H1 (cell line): ENCODE data around the gene CENPB. TPM values are rescaled to one million over a fixed set of nuclear protein-coding genes. Genes with fewer than 3 reads are reported as not detected.

Experiments
- CTCF ChIA-PET: fragments of 300-600 bp; sonication (Branson Sonifier 250); formaldehyde crosslinking; loops from one replicate; lab custom pipeline; 2021; ENCODE audit not compliant: partially characterized antibody; lab: Charles Lee
- POLR2A ChIA-PET: fragments of 300-600 bp; sonication (Branson Sonifier 250); formaldehyde crosslinking; loops from one replicate; lab custom pipeline; 2021; ENCODE audit warnings: inconsistent platforms; ENCODE audit not compliant: partially characterized antibody; lab: Charles Lee
- DNase-seq, 2 experiments: peaks; one replicate each; pipeline versions ENCODE4 v3.0.0 to v3.0.0-alpha.2; 2010 to 2022; ENCODE audit warnings: low spot score in 2 of 2, low read depth in 1 of 2, mixed read lengths in 1 of 2
- FAIRE-seq: peaks from 2 replicates; lab custom pipeline; 2011; peaks lifted over from hg19 to GRCh38; lab: Jason Lieb, UNC
- H2AFZ ChIP-seq: 2 replicates; pipeline ENCODE4 v1.8.1; 2012; ENCODE audit warnings: low read length, inconsistent platforms
- H2AK5ac ChIP-seq: 2 replicates; pipeline ENCODE4 v1.6.1; 2013; ENCODE audit warnings: low read depth, low read length
- H2BK120ac ChIP-seq: replicated peaks from 2 replicates; pipeline ENCODE3; 2013; ENCODE audit warnings: low read depth, low read length, inconsistent platforms
- H2BK12ac ChIP-seq: 2 replicates; pipeline ENCODE4 v1.6.1; 2013; ENCODE audit warnings: low read depth, low read length
- H2BK15ac ChIP-seq: 2 replicates; pipeline ENCODE4 v1.6.1; 2013; ENCODE audit warnings: low read length
- H2BK20ac ChIP-seq: 2 replicates; pipeline ENCODE4 v1.6.1; 2013; ENCODE audit warnings: low read length
- H2BK5ac ChIP-seq: 2 replicates; pipeline ENCODE4 v1.6.1; 2013; ENCODE audit warnings: low read depth, low read length
- H3K14ac ChIP-seq: 2 replicates; pipeline ENCODE4 v1.6.1; 2013; ENCODE audit warnings: inconsistent platforms; ENCODE audit not compliant: insufficient read length
- H3K18ac ChIP-seq: 2 replicates; pipeline ENCODE4 v1.6.1; 2013; ENCODE audit warnings: low read length; ENCODE audit errors: extremely low read depth
- H3K23ac ChIP-seq: 2 replicates; pipeline ENCODE4 v1.6.1; 2013; ENCODE audit warnings: inconsistent platforms; ENCODE audit not compliant: insufficient read length
- H3K23me2 ChIP-seq: 2 replicates; pipeline ENCODE4 v1.6.1; 2013; ENCODE audit warnings: low read depth, low read length
- H3K27ac ChIP-seq: 2 replicates; pipeline ENCODE4 v1.6.1; 2011; ENCODE audit warnings: low read depth, low read length, inconsistent platforms
- H3K27me3 ChIP-seq, 4 experiments: replicated peaks in 1 of 4; 1 replicate in 1 of 4; 2 replicates in 3 of 4; pipeline versions ENCODE4 v1.6.1 to v1.8.1; 2011 to 2013; ENCODE audit warnings: low read length in 3 of 4, mild to moderate bottlenecking in 3 of 4, inconsistent platforms in 2 of 4, mixed read lengths in 2 of 4, moderate library complexity in 1 of 4; ENCODE audit not compliant: control insufficient read depth in 3 of 4, insufficient read depth in 3 of 4; ENCODE audit errors: extremely low read depth in 1 of 4
- H3K36me3 ChIP-seq, 4 experiments: 2 replicates each; pipeline versions ENCODE4 v1.6.1 to v1.8.1; 2011 to 2013; ENCODE audit warnings: mild to moderate bottlenecking in 4 of 4, low read length in 3 of 4, moderate library complexity in 2 of 4, control low read depth in 1 of 4, inconsistent platforms in 1 of 4; ENCODE audit not compliant: insufficient read depth in 4 of 4, control insufficient read depth in 2 of 4
- H3K4ac ChIP-seq: replicated peaks from 2 replicates; pipeline ENCODE3; 2013; ENCODE audit warnings: low read length, low read depth, mixed read lengths, inconsistent platforms; ENCODE audit not compliant: insufficient read length
- H3K4me1 ChIP-seq, 4 experiments: replicated peaks in 1 of 4; 1 replicate in 1 of 4; 2 replicates in 3 of 4; pipeline versions ENCODE4 v1.6.1 to v1.8.1; 2011 to 2013; ENCODE audit warnings: low read length in 3 of 4, inconsistent platforms in 2 of 4, mixed read lengths in 1 of 4; ENCODE audit not compliant: insufficient read depth in 4 of 4, control insufficient read depth in 3 of 4
- H3K4me2 ChIP-seq, 2 experiments: 2 replicates each; pipeline versions ENCODE4 v1.6.1 to v1.8.1; 2011 to 2013; ENCODE audit warnings: low read depth in 2 of 2, low read length in 2 of 2, control low read depth in 1 of 2, inconsistent platforms in 1 of 2, mild to moderate bottlenecking in 1 of 2; ENCODE audit not compliant: insufficient read depth in 1 of 2
- H3K4me3 ChIP-seq, 4 experiments: fragments of 200-600, 300-600 bp in 1 of 4; sonication (generic), shearing (Covaris generic), sonication (Bioruptor Twin) in 1 of 4; 2 replicates each; pipeline versions ENCODE4 v1.5.1 to v1.8.1; 2011 to 2016; ENCODE audit warnings: low read length in 4 of 4, low read depth in 3 of 4, control low read depth in 2 of 4, inconsistent platforms in 2 of 4, mild to moderate bottlenecking in 2 of 4, mixed read lengths in 1 of 4, moderate library complexity in 1 of 4; ENCODE audit not compliant: insufficient read depth in 2 of 4; ENCODE audit errors: extremely low read depth in 1 of 4
- H3K56ac ChIP-seq: replicated peaks from 2 replicates; pipeline ENCODE3; 2013; ENCODE audit warnings: low read depth, mild to moderate bottlenecking, mixed read lengths, low read length, inconsistent platforms; ENCODE audit not compliant: insufficient read length
- H3K79me1 ChIP-seq: 2 replicates; pipeline ENCODE4 v1.6.1; 2013; ENCODE audit warnings: low read depth, low read length, control low read depth
- H3K79me2 ChIP-seq, 2 experiments: 2 replicates each; pipeline versions ENCODE4 v1.6.1 to v1.8.1; 2012 to 2013; ENCODE audit warnings: low read length in 2 of 2, mild to moderate bottlenecking in 2 of 2, inconsistent platforms in 1 of 2; ENCODE audit not compliant: insufficient read depth in 2 of 2, control insufficient read depth in 1 of 2
- H3K9ac ChIP-seq, 4 experiments: replicated peaks in 1 of 4; 1 replicate in 1 of 4; 2 replicates in 3 of 4; pipeline versions ENCODE4 v1.6.1 to v1.8.1; 2011 to 2013; ENCODE audit warnings: low read depth in 3 of 4, low read length in 3 of 4, control low read depth in 2 of 4, mild to moderate bottlenecking in 2 of 4, moderate library complexity in 2 of 4, inconsistent platforms in 1 of 4; ENCODE audit errors: extremely low read depth in 1 of 4
- H3K9me3 ChIP-seq, 2 experiments: 2 replicates each; pipeline versions ENCODE4 v1.6.1 to v1.8.1; 2012 to 2013; ENCODE audit warnings: mild to moderate bottlenecking in 2 of 2, moderate library complexity in 2 of 2, control low read depth in 1 of 2, inconsistent platforms in 1 of 2, low read depth in 1 of 2, low read length in 1 of 2, mixed read lengths in 1 of 2; ENCODE audit not compliant: insufficient read depth in 2 of 2
- H4K20me1 ChIP-seq, 2 experiments: replicated peaks in 1 of 2; 2 replicates each; pipeline versions ENCODE3 to v1.8.1; 2011 to 2013; ENCODE audit warnings: inconsistent platforms in 2 of 2, low read length in 2 of 2, mild to moderate bottlenecking in 1 of 2; ENCODE audit not compliant: insufficient read depth in 2 of 2, control insufficient read depth in 1 of 2
- H4K5ac ChIP-seq: 2 replicates; pipeline ENCODE4 v1.6.1; 2013; ENCODE audit warnings: low read length, low read depth, mixed read lengths, inconsistent platforms; ENCODE audit not compliant: insufficient read length
- H4K8ac ChIP-seq: 2 replicates; pipeline ENCODE4 v1.8.0; 2013; ENCODE audit warnings: mild to moderate bottlenecking, moderate library complexity, low read length, inconsistent platforms; ENCODE audit not compliant: insufficient read depth; ENCODE audit errors: extremely low read depth
- H4K91ac ChIP-seq: replicated peaks from 2 replicates; pipeline ENCODE3; 2013; ENCODE audit warnings: low read length, mixed read lengths, inconsistent platforms; ENCODE audit not compliant: insufficient read length
- BRCA1 ChIP-seq: IDR thresholded peaks from 2 replicates; pipeline ENCODE4 v1.6.1; 2012; ENCODE audit warnings: low read depth, low read length, improper control_type of control experiment
- JUN ChIP-seq: IDR thresholded peaks from 2 replicates; pipeline ENCODE4 v1.6.1; 2011; ENCODE audit warnings: low read depth, mild to moderate bottlenecking, improper control_type of control experiment, low read length
- MAFK ChIP-seq: IDR thresholded peaks from 2 replicates; pipeline ENCODE4 v1.6.1; 2012; ENCODE audit warnings: low read depth, mild to moderate bottlenecking, improper control_type of control experiment, low read length
- SIN3A ChIP-seq, 2 experiments: IDR thresholded peaks in 1 of 2; conservative IDR thresholded peaks in 1 of 2; 2 replicates each; pipeline ENCODE4 v1.6.1; 2011 to 2012; ENCODE audit warnings: low read length in 2 of 2, improper control_type of control experiment in 1 of 2, low read depth in 1 of 2, mild to moderate bottlenecking in 1 of 2
- YY1 ChIP-seq: IDR thresholded peaks from 2 replicates; pipeline ENCODE4 v1.6.1; 2011; ENCODE audit warnings: low read depth, mild to moderate bottlenecking, low read length
- WGBS, 2 experiments: shearing (Covaris generic) in 1 of 2; methylation state at CpG; one replicate each; pipeline versions ENCODE4 v1.1.6 to v1.1.7; 2013 to 2015; ENCODE audit warnings: low lambda C conversion rate in 2 of 2, mixed read lengths in 2 of 2, inconsistent platforms in 1 of 2, low coverage in 1 of 2, missing lambda C conversion rate in 1 of 2; ENCODE audit not compliant: insufficient replicate concordance in 2 of 2, insufficient coverage in 1 of 2, insufficient read length in 1 of 2; ENCODE audit errors: extremely low coverage in 1 of 2, missing lambda C conversion rate in 1 of 2; 5-methylcytosine and 5-hydroxymethylcytosine counted together
- polyA plus RNA-seq, 7 experiments: library from polyadenylated mRNA; depleted of rRNA in 3 of 7; stranded (reverse) in 5 of 7; unstranded in 2 of 7; fragments of >200 nt in 5 of 7; fragments of 200-250 nt in 2 of 7; gene quantifications; 1 replicate in 5 of 7; 2 replicates in 1 of 7; 4 replicates in 1 of 7; pipeline versions ENCODE4 v1.2.1 to v1.2.3, GENCODE V29; 2011 to 2013; ENCODE audit warnings: missing spikeins in 2 of 7, mixed read lengths in 2 of 7
- total RNA-seq: library from RNA; stranded (reverse); fragmentation: NEBNext Ultra II Directional; extraction: Animal tissue kit (Norgen Biotek cat#: 25700); gene quantifications from 2 replicates; pipeline ENCODE4 v1.2.1, GENCODE V29; 2021

Gene CENPB
- total and polyA plus RNA-seq, 2 of the 8 experiments (the other 6 are each of a cell fraction or from before 2014, with no cell fraction given): 17.7 to 51.6 TPM

DNA sequence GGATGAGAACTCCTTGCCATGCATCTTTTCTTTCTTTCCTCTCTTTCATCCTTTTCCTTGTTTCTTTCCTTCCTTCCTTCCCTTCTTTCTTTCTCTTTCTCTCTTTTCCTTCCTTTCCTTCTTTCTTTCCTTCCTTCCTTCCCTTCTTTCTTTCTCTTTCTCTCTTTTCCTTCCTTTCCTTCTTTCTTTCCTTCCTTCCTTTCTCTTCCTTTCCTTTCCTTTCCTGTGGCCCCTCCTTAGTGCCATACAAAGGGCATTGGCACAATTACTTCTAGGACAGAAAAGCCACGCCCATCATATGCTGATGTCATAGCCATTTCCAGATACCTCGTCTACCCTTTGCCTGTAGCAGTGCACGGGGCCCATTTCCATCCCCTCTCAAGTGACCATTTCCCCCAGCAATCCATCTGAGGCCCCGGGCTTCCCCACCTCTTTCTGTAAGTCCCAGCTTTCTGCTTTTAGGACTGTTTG is 2.2 kb upstream of the CENPB start:
- H3K23me2 ChIP-seq: peaks cover 3% of the 10 kb centered on the region; the same call in 1 of the 2 replicates
- H3K18ac ChIP-seq: no peak overlapping the region
- no peak for DNase-seq
- H3K56ac ChIP-seq: no peak overlapping the region
- H2BK20ac ChIP-seq: no peak overlapping the region
- H3K4me1 ChIP-seq: peaks cover 0 to 13% (median 6%) of the 10 kb centered on the region in 4 experiments; a peak in 6 of 7 replicates
- no peak overlapping the region for H2BK12ac ChIP-seq
- TF ChIP-seq JUN (no peak), BRCA1 (no peak), SIN3A (conservative IDR thresholded peaks at IDR 0.05 in 1 of 2, IDR thresholded peaks at IDR 0.05 in 1 of 2; ENCODE audit: low read depth in 1 of 2, low read length in 2 of 2) (no peak), YY1 (no peak), MAFK (no peak)
- no peak overlapping the region for H3K9ac ChIP-seq
- CTCF ChIA-PET: interaction anchor here (0.6 to 9.5 kb wide), 13 partner anchors 12 to 282 kb away, joined by 3 to 128 read pairs (median 4); partner anchors contain the start of gene AP5S1
- FAIRE-seq: no peak
- no peak overlapping the region for H2AFZ ChIP-seq
- H3K14ac ChIP-seq: no peak overlapping the region
- no peaks in the 10 kb centered on the region for H3K9me3 ChIP-seq
- H3K79me2 ChIP-seq: peaks cover 0 to 10% of the 10 kb centered on the region in 2 experiments; a peak in 1 of 4 replicates
- POLR2A ChIA-PET: interaction anchor here (0.9 to 2.8 kb wide), 3 partner anchors 9 to 32 kb away, joined by 3 to 15 read pairs (median 3); partner anchors contain the start of gene AP5S1
- no peak overlapping the region for H4K5ac ChIP-seq
- H3K27me3 ChIP-seq: peaks cover 0 to 3% (median 0%) of the 10 kb centered on the region in 4 experiments; a peak in 3 of 7 replicates
- H4K91ac ChIP-seq: no peak overlapping the region
- H3K4me2 ChIP-seq: no peak overlapping the region
- H4K8ac ChIP-seq: no peak overlapping the region
- H2AK5ac ChIP-seq: no peak overlapping the region
- no peak overlapping the region for H3K4ac ChIP-seq
- H3K23ac ChIP-seq: no peak overlapping the region
- WGBS, 2 experiments: 55% methylated on average over 4 of the region's 4 CpGs; no CpG with 5 or more reads in 1 of the 2 experiments
- H3K36me3 ChIP-seq: peaks cover 0 to 5% (median 0%) of the 10 kb centered on the region in 4 experiments; a peak in 2 of 8 replicates
- peaks cover 7 to 11% of the 10 kb centered on the region in 2 experiments for H4K20me1 ChIP-seq
- no peak overlapping the region for H3K4me3 ChIP-seq
- H2BK5ac ChIP-seq: no peak overlapping the region
- no peak overlapping the region for H2BK120ac ChIP-seq
- H3K79me1 ChIP-seq: peaks cover 11% of the 10 kb centered on the region
- no peak overlapping the region for H3K27ac ChIP-seq
- no peak overlapping the region for H2BK15ac ChIP-seq
